HepG2 (cell line): Measurements from ENCODE around the gene PRELP.

ENCODE experiments used
- CREB1 ChIP-seq, 2 experiments: fragments of 450-650 bp in 1 of 2; IDR thresholded peaks; 2 replicates each; pipeline ENCODE4 v1.6.1; 2016 to 2017; ENCODE audit warnings: control low read depth in 1 of 2, mild to moderate bottlenecking in 1 of 2, missing compliant biosample characterization in 1 of 2, missing genetic modification characterization in 1 of 2
- CTCF ChIP-seq: sonication (generic); formaldehyde crosslinking; IDR thresholded peaks from 2 replicates; pipeline ENCODE4 v1.5.0; 2020; ENCODE audit warnings: mild to moderate bottlenecking, missing genetic modification reagents, moderate library complexity
- MYC ChIP-seq: sonication (generic); formaldehyde crosslinking; IDR thresholded peaks from 2 replicates; pipeline ENCODE4 v1.9.0; 2021; ENCODE audit warnings: missing genetic modification reagents, borderline replicate concordance
- NPAS2 ChIP-seq: sonication (generic); formaldehyde crosslinking; IDR thresholded peaks from 2 replicates; pipeline ENCODE4 v1.8.0; 2022; ENCODE audit warnings: mild to moderate bottlenecking, missing genetic modification reagents, borderline replicate concordance
- TCF7L2 ChIP-seq: IDR thresholded peaks from 2 replicates; pipeline ENCODE4 v1.6.1; 2011; ENCODE audit warnings: mild to moderate bottlenecking, low read depth, low read length, moderate library complexity
- ZHX1 ChIP-seq: sonication (generic); formaldehyde crosslinking; IDR thresholded peaks from 2 replicates; pipeline ENCODE4 v1.8.1; 2022; ENCODE audit warnings: low read depth, mild to moderate bottlenecking, missing genetic modification reagents
- ZNF121 ChIP-seq: sonication (generic); formaldehyde crosslinking; IDR thresholded peaks from 2 replicates; pipeline ENCODE4 v1.5.0; 2020; ENCODE audit warnings: mild to moderate bottlenecking, missing genetic modification reagents
- ZNF430 ChIP-seq: sonication (generic); formaldehyde crosslinking; IDR thresholded peaks from 2 replicates; pipeline ENCODE4 v1.9.0; 2021; ENCODE audit warnings: mild to moderate bottlenecking, missing genetic modification reagents
- ZNF570 ChIP-seq: sonication (generic); formaldehyde crosslinking; IDR thresholded peaks from 2 replicates; pipeline ENCODE4 v1.4.0; 2020; ENCODE audit warnings: mild to moderate bottlenecking, missing genetic modification reagents, borderline replicate concordance
- ZNF639 ChIP-seq: conservative IDR thresholded peaks from 2 replicates; pipeline ENCODE4 v1.6.1; 2018; ENCODE audit warnings: missing genetic modification reagents

GRCh38 chr1:203478231-203478630, 2.6 kb downstream of the PRELP start:
- TF ChIP-seq ZNF430 (CRISPR knock-in tag) (no peak), CTCF (CRISPR knock-in tag) (no peak), CREB1 (IDR thresholded peaks at IDR 0.05) (no peak), CREB1 (CRISPR knock-in tag; IDR thresholded peaks at IDR 0.05) (no peak), ZHX1 (CRISPR knock-in tag) (no peak), TCF7L2 (no peak), NPAS2 (CRISPR knock-in tag) (no peak), ZNF570 (CRISPR knock-in tag) (no peak), ZNF121 (CRISPR knock-in tag) (no peak), MYC (no peak), ZNF639 (CRISPR knock-in tag) (no peak)
